Transverse colon (tissue), 4 donors: Measurements from ENCODE around the gene IFT122. TPM values are rescaled to one million over a fixed set of nuclear protein-coding genes. Genes with fewer than 3 reads are reported as not detected.

Source experiments
- DNase-seq: peaks from one replicate; pipeline ENCODE4 v3.0.0-alpha.2; 2019
- H3K27ac ChIP-seq, 4 donors: fragments of 200-600 bp; sonication (generic); 2 replicates each; pipeline ENCODE4 v1.5.1; 2016 to 2018; ENCODE audit warnings: inconsistent platforms in 4 of 4
- H3K27me3 ChIP-seq: fragments of 200-600 bp; sonication (generic); 2 replicates; pipeline ENCODE4 v1.5.1; 2017; ENCODE audit warnings: inconsistent platforms
- H3K36me3 ChIP-seq, 4 donors: fragments of 200-600 bp; sonication (generic); 2 replicates each; pipeline ENCODE4 v1.5.1; 2017 to 2019; ENCODE audit warnings: inconsistent platforms in 4 of 4
- H3K4me1 ChIP-seq, 4 donors: fragments of 200-600 bp; sonication (generic); 2 replicates each; pipeline ENCODE4 v1.5.1; 2017 to 2020; ENCODE audit warnings: inconsistent platforms in 4 of 4
- H3K4me3 ChIP-seq, 4 donors: fragments of 200-600 bp; sonication (generic); 1 replicate in 1 of 4; 2 replicates in 3 of 4; pipeline versions ENCODE4 v1.5.1 to v1.6.1; 2017 to 2019; ENCODE audit warnings: inconsistent platforms in 4 of 4
- H3K9me3 ChIP-seq, 2 donors: fragments of 200-600 bp; sonication (generic); 2 replicates each; pipeline ENCODE4 v1.5.1; 2017 to 2019; ENCODE audit warnings: inconsistent platforms in 2 of 2
- EP300 ChIP-seq: sonication (generic); formaldehyde crosslinking; IDR thresholded peaks from one replicate; pipeline ENCODE4 v1.6.1; 2017; ENCODE audit warnings: antibody characterized with exemption, low read depth
- POLR2A ChIP-seq: fragments of 450-650 bp; IDR thresholded peaks from one replicate; pipeline ENCODE4 v1.6.1; 2016; ENCODE audit warnings: antibody characterized with exemption, mild to moderate bottlenecking, moderate library complexity
- POLR2AphosphoS5 ChIP-seq, 3 donors: sonication (generic); formaldehyde crosslinking; IDR thresholded peaks; one replicate each; pipeline ENCODE4 v1.6.1; 2016; ENCODE audit warnings: antibody characterized with exemption in 3 of 3
- WGBS, 2 donors: methylation state at CpG; one replicate each; pipeline ENCODE4 v1.1.5; 2018; ENCODE audit warnings: low coverage in 1 of 2; 5-methylcytosine and 5-hydroxymethylcytosine counted together
- in situ Hi-C, 4 donors: fragments of 200-750 bp; cut with MboI; loops; one replicate each; pipeline versions ENCODE4 v1.15.0 to v1.15.1; 2017; ENCODE audit warnings: low sequenced_read_pairs in 3 of 4, low pct_ligation_motif_present in 1 of 4, low pct_unique_long_range_greater_than_20kb in 1 of 4
- intact Hi-C: fragments of 100-400 bp; cut with DNase I; formaldehyde crosslinking; loops from one replicate; pipeline ENCODE4 v1.15.1; 2023; ENCODE audit warnings: low total_unique reads
- total RNA-seq, 4 donors: library from RNA; depleted of rRNA; stranded (reverse); fragments of >200 nt; gene quantifications; one replicate each; pipeline ENCODE4 v1.1.0, GENCODE V29; 2016
- TF ChIP-seq, protein P1 (sequence below), 5 experiments: fragments of 200-600 bp in 3 of 5; fragments of 450-650 bp in 2 of 5; sonication (generic) in 3 of 5; IDR thresholded peaks; 1 replicate in 2 of 5; 2 replicates in 3 of 5; pipeline ENCODE4 v1.5.1; 2016 to 2017; ENCODE audit warnings: antibody characterized with exemption in 5 of 5, inconsistent platforms in 3 of 5, mild to moderate bottlenecking in 2 of 5, moderate library complexity in 1 of 5

Gene IFT122
- total RNA-seq, 4 donors from 2014 or later = 15.0 to 77.6 (median 16.7) TPM

DNA sequence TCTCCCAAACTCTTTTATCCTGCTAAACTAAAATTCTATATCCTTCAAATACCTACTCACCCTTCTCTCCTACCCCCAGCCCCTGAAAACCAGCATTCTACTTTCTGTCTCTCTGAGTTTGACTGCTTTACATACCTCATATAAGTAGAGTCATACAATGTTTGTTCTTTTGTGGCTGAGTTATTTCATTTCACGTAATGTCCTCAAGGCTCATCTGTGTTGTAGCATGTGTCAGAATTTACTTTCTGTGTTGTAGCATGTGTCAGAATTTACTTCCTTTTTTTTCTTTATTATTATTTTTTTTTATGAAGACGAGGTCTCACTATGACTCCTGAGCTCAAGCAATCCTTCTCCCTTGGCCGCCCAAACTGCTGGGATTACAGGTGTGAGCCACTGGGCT lies 20.1 kb downstream of the IFT122 start:
- Histone ChIP-seq H3K27ac (no peak overlapping the region), H3K36me3 (peaks cover 0 to 10% (median 0%) of the 10 kb centered on the region in 4 donors), H3K9me3 (no peaks in the 10 kb centered on the region), H3K27me3 (no peaks in the 10 kb centered on the region), H3K4me3 (no peak overlapping the region), H3K4me1 (no peaks in the 10 kb centered on the region)
- no peak for DNase-seq
- no peak for TF ChIP-seq EP300
- no peak for TF ChIP-seq POLR2A
- TF ChIP-seq, protein P1, sequence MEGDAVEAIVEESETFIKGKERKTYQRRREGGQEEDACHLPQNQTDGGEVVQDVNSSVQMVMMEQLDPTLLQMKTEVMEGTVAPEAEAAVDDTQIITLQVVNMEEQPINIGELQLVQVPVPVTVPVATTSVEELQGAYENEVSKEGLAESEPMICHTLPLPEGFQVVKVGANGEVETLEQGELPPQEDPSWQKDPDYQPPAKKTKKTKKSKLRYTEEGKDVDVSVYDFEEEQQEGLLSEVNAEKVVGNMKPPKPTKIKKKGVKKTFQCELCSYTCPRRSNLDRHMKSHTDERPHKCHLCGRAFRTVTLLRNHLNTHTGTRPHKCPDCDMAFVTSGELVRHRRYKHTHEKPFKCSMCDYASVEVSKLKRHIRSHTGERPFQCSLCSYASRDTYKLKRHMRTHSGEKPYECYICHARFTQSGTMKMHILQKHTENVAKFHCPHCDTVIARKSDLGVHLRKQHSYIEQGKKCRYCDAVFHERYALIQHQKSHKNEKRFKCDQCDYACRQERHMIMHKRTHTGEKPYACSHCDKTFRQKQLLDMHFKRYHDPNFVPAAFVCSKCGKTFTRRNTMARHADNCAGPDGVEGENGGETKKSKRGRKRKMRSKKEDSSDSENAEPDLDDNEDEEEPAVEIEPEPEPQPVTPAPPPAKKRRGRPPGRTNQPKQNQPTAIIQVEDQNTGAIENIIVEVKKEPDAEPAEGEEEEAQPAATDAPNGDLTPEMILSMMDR (IDR thresholded peaks at IDR 0.05) = no peak
- TF ChIP-seq POLR2AphosphoS5 (IDR thresholded peaks at IDR 0.05) = no peak
- intact Hi-C loops = no loop called here
- WGBS, 2 donors = 81 to 88% methylated on average over 3 of the region's 3 CpGs
- in situ Hi-C loops = no loop called here

DNA sequence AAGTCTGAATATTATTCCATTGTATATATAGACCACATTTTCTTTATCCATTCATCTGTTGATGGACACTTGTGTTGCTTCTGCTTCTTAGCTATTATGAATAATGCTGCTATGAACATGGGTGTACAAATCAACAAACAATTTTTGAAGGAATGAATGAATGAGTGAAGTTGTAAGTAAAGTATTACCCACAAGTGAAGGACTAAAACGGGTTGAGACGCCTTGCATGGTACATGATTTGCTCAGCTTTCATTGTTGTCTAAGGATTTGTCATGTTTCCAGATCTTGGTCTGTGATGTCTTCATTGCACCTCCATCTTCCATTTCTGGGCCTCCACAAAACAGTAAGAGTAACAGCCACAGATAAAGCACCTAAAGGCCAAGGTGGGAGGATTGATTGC lies 20.5 kb downstream of the IFT122 start:
- in situ Hi-C loops = no loop called here
- intact Hi-C loops = no loop called here
- Histone ChIP-seq H3K27me3 (no peaks in the 10 kb centered on the region), H3K36me3 (peaks cover 0 to 6% (median 0%) of the 10 kb centered on the region in 4 donors), H3K4me3 (no peak overlapping the region), H3K27ac (no peak overlapping the region), H3K4me1 (no peaks in the 10 kb centered on the region), H3K9me3 (no peaks in the 10 kb centered on the region)
- TF ChIP-seq POLR2AphosphoS5 (IDR thresholded peaks at IDR 0.05) (no peak), EP300 (no peak), POLR2A (no peak)
- TF ChIP-seq, protein P1 (IDR thresholded peaks at IDR 0.05) = no peak
- no peak for DNase-seq
- WGBS, 2 donors = 91 to 100% methylated on average over 2 of the region's 2 CpGs

DNA sequence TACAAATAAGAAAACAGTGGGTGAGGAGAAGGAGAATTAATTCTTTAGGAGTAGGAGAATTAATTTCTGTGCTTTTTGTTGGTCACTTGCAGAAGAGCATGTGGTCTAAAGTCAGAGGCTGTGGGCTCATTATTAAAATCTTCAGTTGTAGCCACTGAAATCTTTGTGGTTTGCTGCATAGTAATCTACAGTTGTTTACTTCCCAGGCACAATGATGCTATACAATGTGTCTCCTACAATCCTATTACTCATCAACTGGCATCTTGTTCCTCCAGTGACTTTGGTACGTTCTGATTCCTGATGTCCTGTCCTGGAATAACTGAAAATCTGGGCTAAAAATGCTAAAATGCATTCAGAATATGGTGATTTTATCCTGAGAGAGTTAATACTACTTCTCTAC lies 21.0 kb downstream of the IFT122 start:
- no peaks in the 10 kb centered on the region for H3K27me3 ChIP-seq
- no peak overlapping the region for H3K27ac ChIP-seq
- DNase-seq = no peak
- H3K4me1 ChIP-seq = no peaks in the 10 kb centered on the region
- H3K36me3 ChIP-seq = peaks cover 0 to 2% (median 0%) of the 10 kb centered on the region in 4 donors
- in situ Hi-C loops (no loop called here), intact Hi-C loops (no loop called here)
- no peak for TF ChIP-seq POLR2AphosphoS5 (IDR thresholded peaks at IDR 0.05)
- no peak for TF ChIP-seq POLR2A
- TF ChIP-seq EP300 = no peak
- TF ChIP-seq, protein P1 (IDR thresholded peaks at IDR 0.05) = no peak
- no peaks in the 10 kb centered on the region for H3K9me3 ChIP-seq
- H3K4me3 ChIP-seq = no peak overlapping the region
- 85 to 100% methylated on average over 1 of the region's 1 CpG for WGBS, 2 donors

DNA sequence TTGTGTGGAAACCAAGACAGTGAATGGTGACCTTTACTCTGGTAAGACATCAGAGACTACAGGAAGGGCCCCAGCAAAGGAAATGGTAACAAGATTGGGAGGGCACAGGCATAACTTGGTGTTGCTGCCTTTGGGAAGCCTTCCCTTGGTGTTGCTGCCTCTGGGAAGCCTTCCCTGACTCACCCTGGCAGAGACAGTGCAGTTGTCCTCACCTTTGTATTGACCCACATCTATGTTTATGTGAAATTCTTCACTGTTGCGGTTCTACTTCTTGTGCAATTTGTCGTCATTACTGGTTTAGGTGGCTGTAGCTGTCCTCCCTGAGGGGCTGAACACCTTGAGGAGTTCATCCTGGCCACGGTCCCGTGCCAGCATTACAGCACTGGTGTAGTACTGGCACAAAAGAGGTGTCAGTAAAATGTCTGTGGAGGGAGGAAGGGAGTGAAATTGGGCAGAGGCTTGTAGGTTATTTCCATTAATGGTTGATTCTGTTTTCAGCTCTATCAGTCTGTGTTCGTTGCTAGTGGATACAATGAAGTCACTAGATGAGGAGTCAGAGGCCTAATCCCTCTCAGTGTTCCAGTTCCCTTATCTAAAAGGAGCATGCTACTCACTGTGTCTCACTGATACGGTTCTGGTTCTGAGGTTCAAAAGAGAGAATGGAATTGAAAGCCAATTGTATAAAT lies 21.6 kb downstream of the IFT122 start:
- no peaks in the 10 kb centered on the region for H3K27me3 ChIP-seq

More for the DNA sequence above, 21.6 kb downstream of the IFT122 start:
- TF ChIP-seq EP300 = no peak
- TF ChIP-seq POLR2AphosphoS5 (IDR thresholded peaks at IDR 0.05) = no peak
- TF ChIP-seq, protein P1 (IDR thresholded peaks at IDR 0.05) = no peak
- TF ChIP-seq POLR2A = no peak
- Histone ChIP-seq H3K4me1 (no peaks in the 10 kb centered on the region), H3K27ac (no peak overlapping the region), H3K36me3 (no peaks in the 10 kb centered on the region), H3K4me3 (no peak overlapping the region), H3K9me3 (no peaks in the 10 kb centered on the region)
- intact Hi-C loops (no loop called here), in situ Hi-C loops (no loop called here)
- no peak for DNase-seq
- 83 to 100% methylated on average over 1 to 6 of the region's 6 CpGs for WGBS, 2 donors
